AG09309 (cell line): Measurements from ENCODE around the gene LINGO3.

Experiments
- DNase-seq: peaks from one replicate; pipeline ENCODE4 v3.0.0-alpha.2; 2010; ENCODE audit warnings: low read depth
- H3K4me3 ChIP-seq: 2 replicates; pipeline ENCODE4 v1.5.1; 2011; ENCODE audit warnings: mild to moderate bottlenecking, low read depth, low read length, moderate library complexity; ENCODE audit not compliant: control insufficient read depth
- TF ChIP-seq, protein P1 (sequence below): IDR thresholded peaks from 2 replicates; pipeline ENCODE4 v1.5.1; 2011; ENCODE audit warnings: mild to moderate bottlenecking, low read depth, low read length, inconsistent platforms; ENCODE audit not compliant: insufficient read depth, control insufficient read depth; ENCODE audit errors: missing control alignments

LINGO3 gene

DNA sequence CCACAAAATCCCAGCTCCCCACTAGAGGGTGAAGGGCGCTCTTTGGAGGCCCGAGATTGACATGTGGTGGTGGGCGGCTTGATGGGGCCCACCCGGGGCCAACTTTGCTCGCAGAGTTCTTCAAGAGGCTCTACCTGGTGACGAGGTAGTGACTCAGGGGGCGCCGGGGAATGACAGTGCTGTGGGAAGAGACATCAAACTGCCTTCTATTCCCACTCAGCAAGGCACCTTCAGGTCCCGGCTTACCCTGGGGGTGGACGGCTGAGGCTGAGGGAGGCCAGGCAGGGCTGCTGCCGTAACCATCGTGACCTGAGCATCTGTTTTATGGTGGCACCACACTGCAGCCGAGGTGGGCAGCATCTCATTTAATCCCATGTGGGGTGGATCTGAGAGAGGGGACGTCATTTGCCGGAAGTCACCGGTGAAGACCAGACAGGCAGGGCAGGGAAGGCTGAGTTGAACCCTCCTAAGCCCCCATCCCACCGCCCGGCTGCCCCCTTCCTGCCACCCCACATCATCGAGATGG lies 1.6 kb downstream of the LINGO3 start:
- TF ChIP-seq, protein P1, sequence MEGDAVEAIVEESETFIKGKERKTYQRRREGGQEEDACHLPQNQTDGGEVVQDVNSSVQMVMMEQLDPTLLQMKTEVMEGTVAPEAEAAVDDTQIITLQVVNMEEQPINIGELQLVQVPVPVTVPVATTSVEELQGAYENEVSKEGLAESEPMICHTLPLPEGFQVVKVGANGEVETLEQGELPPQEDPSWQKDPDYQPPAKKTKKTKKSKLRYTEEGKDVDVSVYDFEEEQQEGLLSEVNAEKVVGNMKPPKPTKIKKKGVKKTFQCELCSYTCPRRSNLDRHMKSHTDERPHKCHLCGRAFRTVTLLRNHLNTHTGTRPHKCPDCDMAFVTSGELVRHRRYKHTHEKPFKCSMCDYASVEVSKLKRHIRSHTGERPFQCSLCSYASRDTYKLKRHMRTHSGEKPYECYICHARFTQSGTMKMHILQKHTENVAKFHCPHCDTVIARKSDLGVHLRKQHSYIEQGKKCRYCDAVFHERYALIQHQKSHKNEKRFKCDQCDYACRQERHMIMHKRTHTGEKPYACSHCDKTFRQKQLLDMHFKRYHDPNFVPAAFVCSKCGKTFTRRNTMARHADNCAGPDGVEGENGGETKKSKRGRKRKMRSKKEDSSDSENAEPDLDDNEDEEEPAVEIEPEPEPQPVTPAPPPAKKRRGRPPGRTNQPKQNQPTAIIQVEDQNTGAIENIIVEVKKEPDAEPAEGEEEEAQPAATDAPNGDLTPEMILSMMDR = no peak
- no peak overlapping the region for H3K4me3 ChIP-seq
- DNase-seq = no peak

DNA sequence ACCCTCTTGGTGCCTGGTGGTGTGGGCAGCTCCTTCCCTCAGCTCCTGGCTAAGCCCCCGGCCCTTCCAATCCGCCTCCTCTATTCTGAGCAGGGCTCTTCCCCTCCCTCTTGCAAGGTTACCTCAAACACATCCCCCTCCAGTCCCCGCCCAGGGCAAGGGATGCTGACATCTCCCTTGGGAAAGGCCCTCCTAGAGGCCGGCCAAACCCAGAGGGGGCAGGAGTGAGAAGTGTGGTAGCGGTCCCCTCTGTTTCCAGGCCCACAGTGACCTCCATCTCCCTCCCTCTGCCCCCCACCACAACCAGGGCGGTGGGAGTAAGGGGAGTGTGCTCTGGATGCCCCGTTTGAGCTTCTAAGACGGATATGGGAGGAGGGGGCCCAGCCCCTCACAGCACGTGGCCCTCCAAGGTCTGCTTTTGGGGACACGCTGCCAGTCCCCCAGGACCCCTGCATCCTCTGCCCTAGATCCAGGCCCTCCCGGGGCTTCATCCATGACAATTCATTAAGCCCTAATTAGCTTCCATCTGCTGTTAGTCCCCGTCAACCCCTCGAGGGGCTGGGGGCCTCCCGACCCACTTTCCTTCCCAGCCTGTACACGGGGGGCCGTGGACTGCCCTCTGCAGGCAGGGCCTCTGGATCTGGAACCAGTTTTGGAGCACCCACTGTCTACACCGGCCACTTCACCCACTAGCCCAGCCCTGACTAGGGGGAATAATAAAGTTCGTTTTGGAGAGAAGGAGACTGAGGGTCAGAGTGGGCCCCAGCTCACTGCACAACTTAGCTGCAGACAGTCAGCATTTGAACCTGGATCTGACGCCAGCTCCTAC lies 2.3 kb downstream of the LINGO3 start:
- no peak overlapping the region for H3K4me3 ChIP-seq
- no peak for DNase-seq
- TF ChIP-seq, protein P1 = no peak

DNA sequence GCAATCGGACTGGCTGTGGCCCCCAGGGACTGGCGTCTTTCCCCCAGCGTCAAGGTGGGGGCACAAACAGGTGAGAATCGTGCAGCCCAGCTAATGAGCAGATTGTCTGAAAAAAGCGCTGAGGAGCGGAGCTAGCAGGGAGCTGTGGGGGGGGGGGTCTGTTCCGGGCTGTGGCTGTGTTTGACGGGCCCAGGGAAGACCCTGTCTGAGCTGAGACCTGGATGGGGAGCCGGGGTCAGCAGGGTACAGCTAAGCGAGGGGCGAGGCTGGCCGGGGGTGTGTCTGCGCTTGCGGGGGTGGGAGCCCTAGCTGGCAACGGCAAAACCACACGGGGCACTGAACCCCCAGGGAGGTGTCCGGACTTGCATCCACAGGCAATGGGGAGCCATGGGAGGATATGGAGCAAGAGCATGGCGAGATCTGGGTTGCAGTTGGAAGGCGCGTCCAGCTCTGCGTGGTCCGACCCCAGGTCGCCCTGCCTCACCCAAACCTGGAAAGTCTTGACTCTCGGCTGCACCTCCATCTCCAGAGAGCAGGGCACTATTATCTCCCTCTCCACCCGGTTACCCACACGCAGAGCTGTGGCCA lies 4.6 kb downstream of the LINGO3 start:
- no peak overlapping the region for H3K4me3 ChIP-seq
- no peak for DNase-seq
- TF ChIP-seq, protein P1 = no peak

DNA sequence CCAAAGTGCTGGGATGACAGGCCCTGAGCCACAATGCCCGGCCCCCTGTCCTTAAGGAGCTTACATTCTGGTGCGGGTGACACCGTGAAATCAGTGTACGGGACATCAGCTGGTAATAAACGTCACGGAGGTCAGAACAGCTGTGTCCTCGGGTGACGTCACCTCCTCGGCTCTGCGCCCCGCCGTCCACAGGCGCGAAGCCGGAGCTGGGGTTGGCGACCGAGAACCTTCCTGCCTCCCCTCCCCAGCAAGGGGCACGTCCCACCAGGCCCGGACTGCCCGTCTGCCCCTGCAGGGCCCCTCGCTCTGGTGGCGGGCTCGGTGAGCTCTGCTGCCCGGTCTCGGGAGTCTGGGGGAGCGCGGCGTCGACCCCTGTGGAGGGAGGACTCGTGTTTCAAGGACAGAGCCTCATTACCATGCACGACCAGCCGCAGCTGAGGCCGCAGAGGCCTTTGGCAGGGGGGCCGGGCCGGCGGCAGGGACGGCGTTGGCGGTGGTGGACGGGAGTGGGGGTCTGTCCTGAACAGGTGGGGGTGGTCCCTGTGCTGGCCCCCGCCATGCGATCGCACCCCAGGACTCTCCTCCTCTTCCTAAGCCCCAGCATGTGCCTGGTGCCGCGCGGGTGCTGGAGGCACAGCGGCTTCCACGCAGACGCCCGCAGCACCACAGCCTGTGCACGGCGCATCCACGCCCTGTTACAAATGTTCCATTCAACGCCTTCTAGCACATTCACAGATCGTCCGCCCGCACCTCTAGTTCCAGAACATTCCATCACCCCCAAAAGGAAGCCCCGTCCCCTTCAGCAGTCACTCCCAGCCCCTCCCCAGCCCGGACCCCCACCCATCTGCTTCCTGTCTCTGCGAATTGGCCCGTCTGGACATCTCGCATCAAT lies 5.4 kb downstream of the LINGO3 start:
- TF ChIP-seq, protein P1 = no peak
- no peak for DNase-seq
- no peak overlapping the region for H3K4me3 ChIP-seq

DNA sequence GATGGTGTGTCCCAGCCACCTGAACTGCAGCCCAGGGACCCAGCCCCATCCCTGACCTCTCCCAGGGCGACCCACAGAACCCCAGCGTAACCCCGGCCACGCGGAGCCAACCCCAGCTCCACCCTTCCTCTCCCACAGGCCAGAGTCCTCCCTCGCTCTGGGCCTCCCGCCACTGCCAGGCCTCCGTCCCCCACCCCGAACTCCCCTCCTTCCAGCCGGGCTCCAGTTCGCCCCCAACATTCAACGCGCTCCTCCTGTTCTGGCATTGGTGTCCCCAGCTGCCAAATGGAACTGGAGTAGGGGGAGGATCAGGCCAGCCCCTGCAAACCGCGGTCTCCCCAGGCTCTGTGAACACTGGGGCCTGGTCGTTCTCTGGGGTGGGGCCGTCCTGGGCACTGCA lies 7.4 kb downstream of the LINGO3 start:
- DNase-seq = no peak
- no peak overlapping the region for H3K4me3 ChIP-seq
- TF ChIP-seq, protein P1 = no peak

DNA sequence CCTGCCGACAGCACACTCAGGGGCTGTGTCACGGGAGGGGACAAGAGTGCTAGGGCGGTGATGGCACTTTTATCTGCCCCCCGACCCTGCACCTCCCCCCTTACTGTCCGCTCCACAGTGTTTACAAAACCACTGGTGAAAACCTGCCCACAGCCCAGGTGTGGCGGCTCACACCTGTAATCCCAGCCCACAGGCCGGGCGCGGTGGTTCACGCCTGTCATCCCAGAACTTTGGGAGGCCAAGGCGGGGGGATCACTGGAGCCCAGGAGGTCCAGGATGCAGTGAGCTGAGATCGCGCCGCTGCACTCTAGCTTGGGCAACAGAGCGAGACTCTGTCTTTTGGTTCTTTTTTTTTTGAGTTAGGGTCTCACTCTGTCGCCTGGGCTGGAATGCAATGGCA lies 11.8 kb downstream of the LINGO3 start:
- H3K4me3 ChIP-seq = no peak overlapping the region
- no peak for DNase-seq
- TF ChIP-seq, protein P1 = no peak
